H1 (cell line): Measurements from ENCODE around the gene TIAM2.

ENCODE experiments used
- CBX8 ChIP-seq: fragments of 300-800, 300-1000 bp; sonication (generic); IDR thresholded peaks from 2 replicates; pipeline ENCODE4 v1.7.1; 2016; ENCODE audit warnings: low read depth, low read length, borderline replicate concordance
- CREB1 ChIP-seq: IDR thresholded peaks from 2 replicates; pipeline ENCODE4 v1.6.1; 2012; ENCODE audit warnings: inconsistent platforms
- E2F6 ChIP-seq: IDR thresholded peaks from 2 replicates; pipeline ENCODE4 v1.6.1; 2012; ENCODE audit warnings: inconsistent platforms
- EZH2 ChIP-seq: fragments of 200-600 bp; sonication (generic); IDR thresholded peaks from 2 replicates; pipeline ENCODE4 v1.7.1; 2012; ENCODE audit warnings: low read depth, mild to moderate bottlenecking, moderate library complexity, low read length, inconsistent platforms; ENCODE audit not compliant: severe bottlenecking
- POLR2A ChIP-seq, 2 experiments: IDR thresholded peaks; 1 replicate in 1 of 2; 2 replicates in 1 of 2; pipeline ENCODE4 v1.6.1; 2011; ENCODE audit warnings: low read depth in 2 of 2, low read length in 2 of 2, mild to moderate bottlenecking in 2 of 2; ENCODE audit errors: control extremely low read depth in 1 of 2
- POU5F1 ChIP-seq: IDR thresholded peaks from 2 replicates; pipeline ENCODE4 v1.6.1; 2011; ENCODE audit warnings: low read depth, mild to moderate bottlenecking, low read length, moderate library complexity
- RFX5 ChIP-seq: IDR thresholded peaks from 2 replicates; pipeline ENCODE4 v1.6.1; 2011; ENCODE audit warnings: low read depth, low read length, improper control_type of control experiment, borderline replicate concordance
- RNF2 ChIP-seq: fragments of 200-900, 300-1000 bp; sonication (generic); IDR thresholded peaks from 2 replicates; pipeline ENCODE4 v1.7.1; 2016; ENCODE audit warnings: borderline replicate concordance, low read depth, mild to moderate bottlenecking, antibody characterized with exemption, low read length; ENCODE audit not compliant: poor library complexity, severe bottlenecking; ENCODE audit errors: missing control alignments

DNA sequence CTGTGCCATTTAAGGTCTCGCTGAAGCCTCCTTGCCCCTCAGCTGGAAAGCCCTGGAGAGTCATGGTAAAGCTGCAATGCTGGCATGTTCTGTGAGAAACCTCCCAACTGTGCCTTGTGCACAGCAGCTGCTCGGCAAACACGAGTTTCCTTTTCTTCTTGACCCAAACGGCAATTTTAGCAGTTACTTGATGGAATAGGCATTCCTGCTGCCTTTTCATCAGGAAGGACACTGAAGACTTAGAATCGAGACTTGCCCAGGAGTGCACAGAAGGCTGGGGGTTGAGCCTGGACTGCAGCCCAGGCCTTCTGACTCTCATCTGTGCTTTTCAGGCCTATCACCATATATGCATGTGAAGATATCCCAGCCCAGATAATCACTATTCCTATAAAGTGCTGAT lies 240.0 kb downstream of the TIAM2 start:
- TF ChIP-seq POLR2A (IDR thresholded peaks at IDR 0.05; ENCODE audit: control extremely low read depth in 1 of 2, low read depth in 2 of 2, low read length in 2 of 2) (no peak), RFX5 (no peak), RNF2 (no peak), CREB1 (no peak), POU5F1 (no peak), CBX8 (no peak), E2F6 (no peak), EZH2 (no peak)
